ENCODE measurements around the gene MARCHF10. TPM values are rescaled to one million over a fixed set of nuclear protein-coding genes. Genes with fewer than 3 reads are reported as not detected.

Gene MARCHF10
- total RNA-seq, 1 experiment from 2014 or later = 0.39 TPM

DNA sequence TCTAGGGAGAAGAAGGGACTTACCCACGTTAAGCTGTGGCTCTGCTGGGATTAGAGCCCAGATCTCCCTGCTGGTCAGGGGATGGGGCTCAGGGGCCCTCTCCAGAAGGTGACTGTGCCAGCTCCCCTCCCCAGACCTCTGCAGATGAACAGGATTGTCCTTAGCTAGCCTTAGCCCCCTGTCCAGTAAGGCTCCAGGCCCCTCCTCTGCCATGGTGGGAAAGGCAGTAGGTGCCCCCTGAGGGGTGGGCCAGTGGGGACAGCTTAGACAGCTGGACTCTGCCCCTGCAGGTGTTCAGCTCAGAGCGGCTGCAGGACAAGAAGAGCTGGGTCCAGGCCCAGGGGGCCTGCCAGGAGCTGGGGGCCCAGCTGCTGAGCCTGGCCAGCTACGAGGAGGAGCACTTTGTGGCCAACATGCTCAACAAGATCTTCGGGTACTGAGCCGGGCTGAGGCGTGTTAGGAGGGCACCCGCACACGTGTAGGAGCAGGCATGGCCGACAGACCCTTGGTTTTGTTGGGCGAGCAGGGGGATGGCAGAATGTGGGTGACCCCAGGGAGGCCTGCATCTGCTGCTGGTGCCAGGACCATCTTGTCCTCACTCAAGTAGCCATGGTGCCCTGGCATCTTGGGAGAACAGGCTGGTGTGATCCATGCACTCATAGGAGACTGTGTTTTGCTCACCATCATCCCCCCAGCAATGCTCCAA, 129.7 kb downstream of the MARCHF10 start:
- BruUV-seq (replicated peaks) = no TSS peak
- DNase-seq (ENCODE audit: low read depth, low spot score) = no peak
- no peaks in the 10 kb centered on the region for H3K9me3 ChIP-seq (ENCODE audit: control insufficient read depth, insufficient read depth, low read depth, low read length)
- H3K4me1 ChIP-seq (ENCODE audit: control insufficient read depth, insufficient read depth, low read length) = no peaks in the 10 kb centered on the region
- no peaks in the 10 kb centered on the region for H3K27me3 ChIP-seq (ENCODE audit: control insufficient read depth, insufficient read depth, low read length)
- H3K27ac ChIP-seq (ENCODE audit: low read length) = no peak overlapping the region
- ATAC-seq = no peak
- intact Hi-C loops (cut with micrococcal nuclease; ENCODE audit: unreplicated experiment) (loop anchor here (10.0 kb wide), 1 partner anchor 726 kb away; no protein-coding TSS in a partner anchor), in situ Hi-C loops (cut with HindIII; ENCODE audit: low pct_unique_long_range_greater_than_20kb, low sequenced_read_pairs) (no loop called here)
- ChIA-PET POLR2A (no interaction called here), CTCF (no interaction called here)
- H3K36me3 ChIP-seq (ENCODE audit: control insufficient read depth, insufficient read depth, low read length) = peaks cover 3% of the 10 kb centered on the region
- TF ChIP-seq POLR2AphosphoS5 (IDR thresholded peaks at IDR 0.05; ENCODE audit: low read depth, low read length) (no peak), SIN3A (IDR thresholded peaks at IDR 0.05; ENCODE audit: borderline replicate concordance, insufficient read depth, low read depth, low read length) (no peak), TCF7L2 (IDR thresholded peaks at IDR 0.05; ENCODE audit: low read depth, low read length) (no peak)
- TF ChIP-seq, protein P1, sequence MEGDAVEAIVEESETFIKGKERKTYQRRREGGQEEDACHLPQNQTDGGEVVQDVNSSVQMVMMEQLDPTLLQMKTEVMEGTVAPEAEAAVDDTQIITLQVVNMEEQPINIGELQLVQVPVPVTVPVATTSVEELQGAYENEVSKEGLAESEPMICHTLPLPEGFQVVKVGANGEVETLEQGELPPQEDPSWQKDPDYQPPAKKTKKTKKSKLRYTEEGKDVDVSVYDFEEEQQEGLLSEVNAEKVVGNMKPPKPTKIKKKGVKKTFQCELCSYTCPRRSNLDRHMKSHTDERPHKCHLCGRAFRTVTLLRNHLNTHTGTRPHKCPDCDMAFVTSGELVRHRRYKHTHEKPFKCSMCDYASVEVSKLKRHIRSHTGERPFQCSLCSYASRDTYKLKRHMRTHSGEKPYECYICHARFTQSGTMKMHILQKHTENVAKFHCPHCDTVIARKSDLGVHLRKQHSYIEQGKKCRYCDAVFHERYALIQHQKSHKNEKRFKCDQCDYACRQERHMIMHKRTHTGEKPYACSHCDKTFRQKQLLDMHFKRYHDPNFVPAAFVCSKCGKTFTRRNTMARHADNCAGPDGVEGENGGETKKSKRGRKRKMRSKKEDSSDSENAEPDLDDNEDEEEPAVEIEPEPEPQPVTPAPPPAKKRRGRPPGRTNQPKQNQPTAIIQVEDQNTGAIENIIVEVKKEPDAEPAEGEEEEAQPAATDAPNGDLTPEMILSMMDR (IDR thresholded peaks at IDR 0.05) = no peak
- TF ChIP-seq, protein P2, sequence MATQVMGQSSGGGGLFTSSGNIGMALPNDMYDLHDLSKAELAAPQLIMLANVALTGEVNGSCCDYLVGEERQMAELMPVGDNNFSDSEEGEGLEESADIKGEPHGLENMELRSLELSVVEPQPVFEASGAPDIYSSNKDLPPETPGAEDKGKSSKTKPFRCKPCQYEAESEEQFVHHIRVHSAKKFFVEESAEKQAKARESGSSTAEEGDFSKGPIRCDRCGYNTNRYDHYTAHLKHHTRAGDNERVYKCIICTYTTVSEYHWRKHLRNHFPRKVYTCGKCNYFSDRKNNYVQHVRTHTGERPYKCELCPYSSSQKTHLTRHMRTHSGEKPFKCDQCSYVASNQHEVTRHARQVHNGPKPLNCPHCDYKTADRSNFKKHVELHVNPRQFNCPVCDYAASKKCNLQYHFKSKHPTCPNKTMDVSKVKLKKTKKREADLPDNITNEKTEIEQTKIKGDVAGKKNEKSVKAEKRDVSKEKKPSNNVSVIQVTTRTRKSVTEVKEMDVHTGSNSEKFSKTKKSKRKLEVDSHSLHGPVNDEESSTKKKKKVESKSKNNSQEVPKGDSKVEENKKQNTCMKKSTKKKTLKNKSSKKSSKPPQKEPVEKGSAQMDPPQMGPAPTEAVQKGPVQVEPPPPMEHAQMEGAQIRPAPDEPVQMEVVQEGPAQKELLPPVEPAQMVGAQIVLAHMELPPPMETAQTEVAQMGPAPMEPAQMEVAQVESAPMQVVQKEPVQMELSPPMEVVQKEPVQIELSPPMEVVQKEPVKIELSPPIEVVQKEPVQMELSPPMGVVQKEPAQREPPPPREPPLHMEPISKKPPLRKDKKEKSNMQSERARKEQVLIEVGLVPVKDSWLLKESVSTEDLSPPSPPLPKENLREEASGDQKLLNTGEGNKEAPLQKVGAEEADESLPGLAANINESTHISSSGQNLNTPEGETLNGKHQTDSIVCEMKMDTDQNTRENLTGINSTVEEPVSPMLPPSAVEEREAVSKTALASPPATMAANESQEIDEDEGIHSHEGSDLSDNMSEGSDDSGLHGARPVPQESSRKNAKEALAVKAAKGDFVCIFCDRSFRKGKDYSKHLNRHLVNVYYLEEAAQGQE (IDR thresholded peaks at IDR 0.05; ENCODE audit: insufficient read depth in 1 of 2, low read depth in 2 of 2, low read length in 1 of 2) = no peak
- no peak overlapping the region for H3K4me3 ChIP-seq (ENCODE audit: low read depth in 2 of 2, low read length in 2 of 2)

DNA sequence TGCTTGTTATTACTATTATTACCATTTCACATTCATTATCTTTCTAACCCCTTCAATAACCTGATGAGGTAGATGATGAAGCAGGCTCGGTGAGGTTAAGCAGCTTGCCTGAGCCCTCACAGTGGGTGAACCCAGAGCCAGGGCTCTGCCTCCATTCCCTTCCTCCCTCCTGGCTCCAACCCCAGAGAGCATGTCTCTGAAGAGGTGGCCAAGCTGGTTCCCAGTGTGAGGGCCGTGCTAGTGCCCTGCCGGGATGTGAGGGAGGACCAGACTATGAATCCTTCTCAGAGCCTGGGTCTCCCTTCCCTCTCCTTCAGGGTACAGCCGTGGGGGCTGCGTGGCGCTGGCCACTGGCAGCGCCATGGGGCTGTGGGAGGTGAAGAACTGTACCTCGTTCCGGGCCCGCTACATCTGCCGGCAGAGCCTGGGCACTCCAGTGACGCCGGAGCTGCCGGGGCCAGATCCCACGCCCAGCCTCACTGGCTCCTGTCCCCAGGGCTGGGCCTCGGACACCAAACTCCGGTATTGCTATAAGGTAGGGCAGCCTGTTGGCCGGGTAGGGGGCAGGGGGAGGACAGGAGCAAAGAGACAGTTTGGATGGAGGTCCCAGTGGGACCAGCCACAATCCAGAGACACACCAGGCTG, 131.0 kb downstream of the MARCHF10 start:
- ChIA-PET POLR2A (no interaction called here), CTCF (no interaction called here)
- no peak for DNase-seq (ENCODE audit: low read depth, low spot score)
- no TSS peak for BruUV-seq (replicated peaks)
- no peak overlapping the region for H3K4me3 ChIP-seq (ENCODE audit: low read depth in 2 of 2, low read length in 2 of 2)
- H3K9me3 ChIP-seq (ENCODE audit: control insufficient read depth, insufficient read depth, low read depth, low read length) = no peaks in the 10 kb centered on the region
- intact Hi-C loops (cut with micrococcal nuclease; ENCODE audit: unreplicated experiment) (loop anchor here (10.0 kb wide), 1 partner anchor 728 kb away; no protein-coding TSS in a partner anchor), in situ Hi-C loops (cut with HindIII; ENCODE audit: low pct_unique_long_range_greater_than_20kb, low sequenced_read_pairs) (no loop called here)
- TF ChIP-seq, protein P1 (IDR thresholded peaks at IDR 0.05) = no peak
- TF ChIP-seq, protein P2 (IDR thresholded peaks at IDR 0.05; ENCODE audit: insufficient read depth in 1 of 2, low read depth in 2 of 2, low read length in 1 of 2) = no peak
- TF ChIP-seq TCF7L2 (IDR thresholded peaks at IDR 0.05; ENCODE audit: low read depth, low read length) (no peak), POLR2AphosphoS5 (IDR thresholded peaks at IDR 0.05; ENCODE audit: low read depth, low read length) (no peak), SIN3A (IDR thresholded peaks at IDR 0.05; ENCODE audit: borderline replicate concordance, insufficient read depth, low read depth, low read length) (no peak)
- no peaks in the 10 kb centered on the region for H3K27me3 ChIP-seq (ENCODE audit: control insufficient read depth, insufficient read depth, low read length)
- no peak for ATAC-seq
- H3K4me1 ChIP-seq (ENCODE audit: control insufficient read depth, insufficient read depth, low read length) = no peaks in the 10 kb centered on the region; the same call in 1 of the 2 replicates
- no peak overlapping the region for H3K27ac ChIP-seq (ENCODE audit: low read length)
- peaks cover 3% of the 10 kb centered on the region for H3K36me3 ChIP-seq (ENCODE audit: control insufficient read depth, insufficient read depth, low read length)

Measured in Panc1 (cell line).